HL-60 (cell line): ENCODE measurements around the gene NFKBIB.

Source experiments
- DNase-seq, 2 experiments: peaks; one replicate each; pipeline ENCODE4 v3.0.0-alpha.2; 2010 to 2020; ENCODE audit warnings: low read depth in 1 of 2, low spot score in 1 of 2
- H3K27ac ChIP-seq: fragments of 250-450 bp; sonication (Bioruptor Pico); replicated peaks from 2 replicates; pipeline ENCODE4 v1.5.1; 2020; ENCODE audit warnings: mild to moderate bottlenecking, moderate library complexity
- H3K27me3 ChIP-seq: fragments of 250-450 bp; sonication (Bioruptor Pico); 2 replicates; pipeline ENCODE4 v1.5.1; 2021; ENCODE audit warnings: mild to moderate bottlenecking, moderate library complexity; ENCODE audit not compliant: insufficient read depth, poor library complexity, severe bottlenecking
- H3K4me3 ChIP-seq: replicated peaks from 2 replicates; pipeline ENCODE4 v1.5.1; 2011; ENCODE audit warnings: mild to moderate bottlenecking, control low read depth, low read length; ENCODE audit not compliant: insufficient read depth
- GABPA ChIP-seq: IDR thresholded peaks from 2 replicates; pipeline ENCODE4 v1.6.1; 2012; ENCODE audit warnings: low read depth
- POLR2AphosphoS5 ChIP-seq: IDR thresholded peaks from 2 replicates; pipeline ENCODE4 v1.6.1; 2012; ENCODE audit warnings: low read depth
- SPI1 ChIP-seq: IDR thresholded peaks from 2 replicates; pipeline ENCODE4 v1.6.1; 2012; ENCODE audit warnings: low read depth, mild to moderate bottlenecking, borderline replicate concordance
- long read RNA-seq: library from polyadenylated mRNA; unstranded; transcript quantifications from one replicate; pipeline ENCODE4 v2.0.0, GENCODE V29; 2020
- TF ChIP-seq, protein P1 (sequence below): IDR thresholded peaks from one replicate; pipeline ENCODE4 v1.5.1; 2011; ENCODE audit warnings: low read length, control low read depth, inconsistent platforms; ENCODE audit not compliant: insufficient read depth
- TF ChIP-seq, protein P2 (sequence below): IDR thresholded peaks from 2 replicates; pipeline ENCODE4 v1.6.1; 2012; ENCODE audit warnings: low read depth; ENCODE audit not compliant: insufficient replicate concordance

The NFKBIB gene, protein sequence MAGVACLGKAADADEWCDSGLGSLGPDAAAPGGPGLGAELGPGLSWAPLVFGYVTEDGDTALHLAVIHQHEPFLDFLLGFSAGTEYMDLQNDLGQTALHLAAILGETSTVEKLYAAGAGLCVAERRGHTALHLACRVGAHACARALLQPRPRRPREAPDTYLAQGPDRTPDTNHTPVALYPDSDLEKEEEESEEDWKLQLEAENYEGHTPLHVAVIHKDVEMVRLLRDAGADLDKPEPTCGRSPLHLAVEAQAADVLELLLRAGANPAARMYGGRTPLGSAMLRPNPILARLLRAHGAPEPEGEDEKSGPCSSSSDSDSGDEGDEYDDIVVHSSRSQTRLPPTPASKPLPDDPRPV
- long read RNA-seq, transcript NFKBIB-204 (5 exons, 1,929 nt) = major isoform, 63 of 102 reads
- long read RNA-seq, transcript NFKBIB-201 (6 exons, 1,159 nt) = minor isoform, 31 of 102 reads
- long read RNA-seq, partial matches to known transcripts = 1 of 102 reads
- long read RNA-seq, other reads (novel, unspliced or antisense) = 4 of 102 reads

DNA sequence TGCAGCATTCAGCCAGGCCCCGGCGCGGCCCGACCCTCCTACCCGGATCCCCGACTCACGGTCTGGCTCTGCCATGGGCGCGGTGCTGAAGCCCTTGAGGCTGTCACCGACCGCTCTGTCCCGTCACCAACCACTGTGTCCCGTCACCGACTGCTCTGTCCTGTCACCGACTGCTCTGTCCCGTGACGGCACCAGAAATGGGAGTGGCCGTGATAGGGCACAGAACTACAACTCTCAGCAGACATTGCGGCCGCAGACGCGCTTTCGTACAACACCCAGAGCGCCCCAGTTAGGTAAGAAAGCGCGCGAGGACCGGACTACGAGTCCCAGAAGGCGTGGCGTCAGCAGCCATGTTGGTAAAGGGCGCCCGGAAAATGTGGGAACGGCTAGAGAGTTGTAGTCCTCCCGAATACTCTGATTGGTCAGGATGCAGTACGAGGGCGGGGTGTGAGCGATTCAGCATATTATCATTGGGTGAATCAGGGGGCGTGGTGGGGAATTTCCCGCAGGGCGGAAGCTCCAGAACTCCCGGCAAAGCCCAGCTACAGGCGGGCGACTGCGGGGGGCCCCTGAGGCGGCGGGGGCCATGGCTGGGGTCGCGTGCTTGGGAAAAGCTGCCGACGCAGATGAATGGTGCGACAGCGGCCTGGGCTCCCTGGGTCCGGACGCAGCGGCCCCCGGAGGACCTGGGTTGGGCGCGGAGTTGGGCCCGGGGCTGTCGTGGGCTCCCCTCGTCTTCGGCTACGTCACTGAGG lies at the start of gene NFKBIB, which contains the start of gene SIRT2:
Gene NFKBIB (plus strand): TSS at position 523 of the 755 bp plus-strand sequence. CDS start 64 bp downstream, at position 587.
Gene SIRT2 (minus strand): TSS at position 172 of the 755 bp plus-strand sequence. CDS start 97 bp downstream, at position 75.
- H3K27me3 ChIP-seq = no peaks in the 10 kb centered on the region
- peak within 1 kb of the TSS; percentile 98 for H3K4me3 ChIP-seq
- peak; percentile 61 for TF ChIP-seq GABPA
- TF ChIP-seq SPI1 = peak; percentile 24; the same call in 1 of the 2 replicates
- TF ChIP-seq, protein P1, sequence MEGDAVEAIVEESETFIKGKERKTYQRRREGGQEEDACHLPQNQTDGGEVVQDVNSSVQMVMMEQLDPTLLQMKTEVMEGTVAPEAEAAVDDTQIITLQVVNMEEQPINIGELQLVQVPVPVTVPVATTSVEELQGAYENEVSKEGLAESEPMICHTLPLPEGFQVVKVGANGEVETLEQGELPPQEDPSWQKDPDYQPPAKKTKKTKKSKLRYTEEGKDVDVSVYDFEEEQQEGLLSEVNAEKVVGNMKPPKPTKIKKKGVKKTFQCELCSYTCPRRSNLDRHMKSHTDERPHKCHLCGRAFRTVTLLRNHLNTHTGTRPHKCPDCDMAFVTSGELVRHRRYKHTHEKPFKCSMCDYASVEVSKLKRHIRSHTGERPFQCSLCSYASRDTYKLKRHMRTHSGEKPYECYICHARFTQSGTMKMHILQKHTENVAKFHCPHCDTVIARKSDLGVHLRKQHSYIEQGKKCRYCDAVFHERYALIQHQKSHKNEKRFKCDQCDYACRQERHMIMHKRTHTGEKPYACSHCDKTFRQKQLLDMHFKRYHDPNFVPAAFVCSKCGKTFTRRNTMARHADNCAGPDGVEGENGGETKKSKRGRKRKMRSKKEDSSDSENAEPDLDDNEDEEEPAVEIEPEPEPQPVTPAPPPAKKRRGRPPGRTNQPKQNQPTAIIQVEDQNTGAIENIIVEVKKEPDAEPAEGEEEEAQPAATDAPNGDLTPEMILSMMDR = no peak
- TF ChIP-seq POLR2AphosphoS5 = no peak; the same call in 1 of the 2 replicates
- TF ChIP-seq, protein P2, sequence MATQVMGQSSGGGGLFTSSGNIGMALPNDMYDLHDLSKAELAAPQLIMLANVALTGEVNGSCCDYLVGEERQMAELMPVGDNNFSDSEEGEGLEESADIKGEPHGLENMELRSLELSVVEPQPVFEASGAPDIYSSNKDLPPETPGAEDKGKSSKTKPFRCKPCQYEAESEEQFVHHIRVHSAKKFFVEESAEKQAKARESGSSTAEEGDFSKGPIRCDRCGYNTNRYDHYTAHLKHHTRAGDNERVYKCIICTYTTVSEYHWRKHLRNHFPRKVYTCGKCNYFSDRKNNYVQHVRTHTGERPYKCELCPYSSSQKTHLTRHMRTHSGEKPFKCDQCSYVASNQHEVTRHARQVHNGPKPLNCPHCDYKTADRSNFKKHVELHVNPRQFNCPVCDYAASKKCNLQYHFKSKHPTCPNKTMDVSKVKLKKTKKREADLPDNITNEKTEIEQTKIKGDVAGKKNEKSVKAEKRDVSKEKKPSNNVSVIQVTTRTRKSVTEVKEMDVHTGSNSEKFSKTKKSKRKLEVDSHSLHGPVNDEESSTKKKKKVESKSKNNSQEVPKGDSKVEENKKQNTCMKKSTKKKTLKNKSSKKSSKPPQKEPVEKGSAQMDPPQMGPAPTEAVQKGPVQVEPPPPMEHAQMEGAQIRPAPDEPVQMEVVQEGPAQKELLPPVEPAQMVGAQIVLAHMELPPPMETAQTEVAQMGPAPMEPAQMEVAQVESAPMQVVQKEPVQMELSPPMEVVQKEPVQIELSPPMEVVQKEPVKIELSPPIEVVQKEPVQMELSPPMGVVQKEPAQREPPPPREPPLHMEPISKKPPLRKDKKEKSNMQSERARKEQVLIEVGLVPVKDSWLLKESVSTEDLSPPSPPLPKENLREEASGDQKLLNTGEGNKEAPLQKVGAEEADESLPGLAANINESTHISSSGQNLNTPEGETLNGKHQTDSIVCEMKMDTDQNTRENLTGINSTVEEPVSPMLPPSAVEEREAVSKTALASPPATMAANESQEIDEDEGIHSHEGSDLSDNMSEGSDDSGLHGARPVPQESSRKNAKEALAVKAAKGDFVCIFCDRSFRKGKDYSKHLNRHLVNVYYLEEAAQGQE = no peak
- peak; percentile 100 for DNase-seq
- H3K27ac ChIP-seq = peak within 1 kb of the TSS; percentile 84

DNA sequence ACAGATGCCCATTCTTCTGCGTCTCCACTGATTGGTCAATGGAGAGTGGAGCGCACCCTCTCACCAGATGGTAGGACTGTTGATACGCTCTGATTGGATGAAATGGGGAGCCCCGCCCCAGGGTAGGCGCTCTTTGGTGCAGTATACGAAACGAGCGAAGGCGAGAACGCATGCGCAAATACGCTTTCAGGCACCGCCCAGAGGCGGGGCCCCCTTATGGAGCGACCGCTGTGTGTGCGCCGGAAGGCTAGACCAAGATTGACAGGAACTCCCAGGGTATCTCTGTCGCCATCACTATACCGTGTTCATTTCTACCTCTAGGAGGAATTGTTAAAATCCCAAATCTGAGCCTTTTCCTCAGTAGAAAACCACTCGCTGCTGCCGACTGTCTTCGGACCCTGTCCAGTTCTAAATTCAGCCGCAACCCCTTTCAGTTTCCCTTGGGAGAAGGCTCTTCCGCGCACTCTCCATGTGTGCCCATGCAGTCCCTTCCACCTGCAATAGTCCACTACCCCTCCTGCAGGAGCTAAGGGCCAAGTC lies 49.3 kb upstream of the NFKBIB start:
- no peaks in the 10 kb centered on the region for H3K27me3 ChIP-seq
- peak in 1 of 2 experiments; percentile 100 for DNase-seq
- H3K4me3 ChIP-seq = peak overlapping the region; percentile 61
- peak overlapping the region; percentile 90 for H3K27ac ChIP-seq
- no peak; the same call in 1 of the 2 replicates for TF ChIP-seq GABPA
- TF ChIP-seq SPI1 = peak; percentile 25; the same call in 1 of the 2 replicates
- TF ChIP-seq, protein P2 = peak; percentile 40
- TF ChIP-seq POLR2AphosphoS5 = peak; percentile 46; the same call in 1 of the 2 replicates

DNA sequence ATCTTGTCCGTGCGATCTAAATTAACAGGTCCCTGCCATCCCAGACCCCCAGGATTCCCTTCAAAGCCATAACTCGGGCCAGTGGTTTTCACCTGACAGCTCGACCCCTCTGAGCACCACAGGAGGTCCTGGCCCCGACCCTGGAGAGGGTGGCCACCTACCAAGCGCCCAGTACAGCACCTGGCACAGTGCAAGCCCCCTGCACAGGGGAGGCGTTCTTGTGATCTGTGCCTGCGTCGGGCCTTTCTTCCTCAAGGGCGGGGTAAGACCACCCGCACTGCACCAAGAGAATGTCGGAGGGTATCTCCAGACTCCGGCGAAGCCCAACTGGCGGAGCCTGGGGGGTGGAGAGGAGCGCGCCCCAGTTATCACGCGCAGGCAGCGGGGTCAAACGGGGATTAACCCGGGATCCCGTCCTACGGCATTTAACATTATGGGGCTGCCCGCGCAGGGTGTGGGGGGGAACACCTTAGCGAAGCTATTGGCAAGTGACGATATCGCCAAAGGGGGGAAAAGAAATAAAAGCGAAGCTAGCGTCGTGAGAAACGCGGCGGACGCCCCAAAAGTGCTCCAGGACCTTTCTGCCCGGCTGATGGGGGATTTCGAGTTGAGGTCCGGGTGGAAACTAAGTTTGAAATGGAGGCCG lies 48.7 kb upstream of the NFKBIB start:
- TF ChIP-seq SPI1 (no peak), GABPA (no peak), POLR2AphosphoS5 (no peak)
- TF ChIP-seq, protein P2 = no peak
- TF ChIP-seq, protein P1 = no peak
- Histone ChIP-seq H3K27ac (peak overlapping the region; percentile 90), H3K27me3 (no peaks in the 10 kb centered on the region), H3K4me3 (peak overlapping the region; percentile 61)
- no peak for DNase-seq
